Thyroid gland (tissue), 4 donors: Measurements from ENCODE around the gene EPHA10. TPM values are rescaled to one million over a fixed set of nuclear protein-coding genes. Genes with fewer than 3 reads are reported as not detected.

Source experiments
- DNase-seq, 2 donors: peaks; one replicate each; pipeline ENCODE4 v3.0.0-alpha.2; 2019
- H3K27ac ChIP-seq, 3 donors: fragments of 200-600 bp; sonication (generic); 1 replicate in 2 of 3; 2 replicates in 1 of 3; pipeline ENCODE4 v1.5.1; 2016 to 2019; ENCODE audit warnings: mild to moderate bottlenecking in 1 of 3, moderate library complexity in 1 of 3
- H3K27me3 ChIP-seq: fragments of 200-600 bp; sonication (generic); one replicate; pipeline ENCODE4 v1.5.1; 2019
- H3K36me3 ChIP-seq, 2 donors: fragments of 200-600 bp; sonication (generic); one replicate each; pipeline ENCODE4 v1.5.1; 2016 to 2019
- H3K4me1 ChIP-seq, 2 donors: fragments of 200-600 bp; sonication (generic); one replicate each; pipeline ENCODE4 v1.5.1; 2017 to 2019
- H3K4me3 ChIP-seq, 3 donors: fragments of 200-600 bp; sonication (generic); replicated peaks in 1 of 3; 1 replicate in 2 of 3; 2 replicates in 1 of 3; pipeline ENCODE4 v1.5.1; 2016; ENCODE audit warnings: mild to moderate bottlenecking in 1 of 3
- H3K9me3 ChIP-seq: fragments of 200-600 bp; sonication (generic); one replicate; pipeline ENCODE4 v1.5.1; 2017
- CTCF ChIP-seq, 6 experiments: fragments of 200-600 bp in 3 of 6; fragments of 450-650 bp in 3 of 6; sonication (generic) in 3 of 6; IDR thresholded peaks; one replicate each; pipeline ENCODE4 v1.5.1; 2016 to 2019; ENCODE audit warnings: antibody characterized with exemption in 6 of 6, mild to moderate bottlenecking in 2 of 6, inconsistent platforms in 1 of 6, moderate library complexity in 1 of 6
- POLR2A ChIP-seq, 2 donors: fragments of 450-650 bp; IDR thresholded peaks; one replicate each; pipeline ENCODE4 v1.6.1; 2017; ENCODE audit warnings: antibody characterized with exemption in 2 of 2, mild to moderate bottlenecking in 2 of 2, moderate library complexity in 1 of 2
- WGBS, 2 donors: methylation state at CpG; one replicate each; pipeline ENCODE4 v1.1.5; 2017; 5-methylcytosine and 5-hydroxymethylcytosine counted together
- intact Hi-C: fragments of 100-400 bp; cut with DNase I; formaldehyde crosslinking; loops from one replicate; pipeline ENCODE4 v1.15.1; 2023
- total RNA-seq, 4 donors: library from RNA; depleted of rRNA; stranded (reverse); fragments of >200 nt; gene quantifications; one replicate each; pipeline ENCODE4 v1.2.3, GENCODE V29; 2016

The EPHA10 gene
- total RNA-seq = under 1 TPM in 3 of 4 donors, not detected in 1; 0.11 to 0.54 (median 0.54) TPM

- Histone ChIP-seq H3K4me3 (no peak within 1 kb of the TSS), H3K9me3 (no peaks in the 10 kb centered on the region), H3K27ac (no peak within 1 kb of the TSS), H3K27me3 (peaks cover 10% of the 10 kb centered on the region), H3K36me3 (no peaks in the 10 kb centered on the region), H3K4me1 (no peaks in the 10 kb centered on the region)
- no peak for DNase-seq
- TF ChIP-seq POLR2A (IDR thresholded peaks at IDR 0.05) (no peak), CTCF (IDR thresholded peaks at IDR 0.05) (no peak)
- intact Hi-C loops = no loop called here
- 1 to 4% methylated on average over 5 to 19 of the region's 33 CpGs for WGBS, 2 donors
Measured at GRCh38 chr1:37764888-37765441, at the start of gene EPHA10. Gene EPHA10, minus strand, starts transcription at chr1:37765120. Its CDS starts 54 bp downstream, at chr1:37765066.

- intact Hi-C loops = no loop called here
- peaks cover 0 to 7% of the 10 kb centered on the region in 2 donors for H3K36me3 ChIP-seq
- H3K4me3 ChIP-seq = no peak overlapping the region
- 80 to 82% methylated on average over 5 to 7 of the region's 7 CpGs for WGBS, 2 donors
- DNase-seq = no peak
- no peaks in the 10 kb centered on the region for H3K27me3 ChIP-seq
- H3K27ac ChIP-seq = no peak overlapping the region
- no peaks in the 10 kb centered on the region for H3K9me3 ChIP-seq
- TF ChIP-seq POLR2A (IDR thresholded peaks at IDR 0.05) (no peak), CTCF (IDR thresholded peaks at IDR 0.05) (no peak)
- peaks cover 1 to 7% of the 10 kb centered on the region in 2 donors for H3K4me1 ChIP-seq
Measured at GRCh38 chr1:37814252-37814651, 49.3 kb upstream of the EPHA10 start.

- H3K9me3 ChIP-seq = no peaks in the 10 kb centered on the region
- TF ChIP-seq CTCF (IDR thresholded peaks at IDR 0.05) = no peak
- TF ChIP-seq POLR2A (IDR thresholded peaks at IDR 0.05) = no peak
- no peak for DNase-seq
- no peak overlapping the region for H3K4me3 ChIP-seq
- peaks cover 0 to 7% of the 10 kb centered on the region in 2 donors for H3K36me3 ChIP-seq
- intact Hi-C loops = no loop called here
- H3K4me1 ChIP-seq = peaks cover 6 to 12% of the 10 kb centered on the region in 2 donors
- H3K27me3 ChIP-seq = no peaks in the 10 kb centered on the region
- H3K27ac ChIP-seq = no peak overlapping the region
- 72 to 86% methylated on average over 2 of the region's 2 CpGs for WGBS, 2 donors
Measured at GRCh38 chr1:37813529-37814145, 48.7 kb upstream of the EPHA10 start.

- Histone ChIP-seq H3K27me3 (no peaks in the 10 kb centered on the region), H3K9me3 (no peaks in the 10 kb centered on the region), H3K4me3 (no peak overlapping the region), H3K27ac (no peak overlapping the region), H3K4me1 (peaks cover 13 to 17% of the 10 kb centered on the region in 2 donors), H3K36me3 (peaks cover 1 to 3% of the 10 kb centered on the region in 2 donors)
- DNase-seq = peak; percentile 50 to 62
- intact Hi-C loops = no loop called here
- TF ChIP-seq CTCF (IDR thresholded peaks at IDR 0.05) (peak; percentile 43 to 80 (median 56)), POLR2A (IDR thresholded peaks at IDR 0.05) (no peak)
- WGBS, 2 donors = 37 to 39% methylated on average over 7 of the region's 7 CpGs
Measured at GRCh38 chr1:37811027-37811655, 46.2 kb upstream of the EPHA10 start.

- H3K27me3 ChIP-seq = no peaks in the 10 kb centered on the region
- H3K4me3 ChIP-seq = no peak overlapping the region
- peaks cover 13 to 15% of the 10 kb centered on the region in 2 donors for H3K36me3 ChIP-seq
- peak overlapping the region in 2 of 3 donors; percentile 47 to 97 for H3K27ac ChIP-seq
- intact Hi-C loops = loop anchor here (5.0 to 10.0 kb wide), 3 partner anchors 52 to 215 kb away; partner anchors contain the start of genes CDCA8 and GNL2
- no peak for DNase-seq
- TF ChIP-seq CTCF (IDR thresholded peaks at IDR 0.05) = no peak
- no peak for TF ChIP-seq POLR2A (IDR thresholded peaks at IDR 0.05)
- WGBS, 2 donors = 37 to 51% methylated on average over 2 of the region's 2 CpGs
- H3K4me1 ChIP-seq = peaks cover 13 to 17% of the 10 kb centered on the region in 2 donors
- H3K9me3 ChIP-seq = no peaks in the 10 kb centered on the region
Measured at GRCh38 chr1:37809942-37810341, 45.0 kb upstream of the EPHA10 start.
